ENCODE results near the gene KLRC4. TPM values are rescaled to one million over a fixed set of nuclear protein-coding genes. Genes with fewer than 3 reads are reported as not detected.
A peak's percentile ranks its signal among the peaks of the same experiment; 100 is the strongest.

KLRC4 gene
- total RNA-seq, 1 experiment from 2014 or later: 2.1 TPM

GRCh38 chr12:10366875-10367274 lies 42.7 kb downstream of the KLRC4 start:
- Histone ChIP-seq H2AFZ (ENCODE audit: low read depth, low read length, poor library complexity, severe bottlenecking) (peak overlapping the region; percentile 67), H4K20me1 (ENCODE audit: insufficient read depth) (no peaks in the 10 kb centered on the region), H3K9me2 (ENCODE audit: insufficient read depth) (no peaks in the 10 kb centered on the region), H3K9me3 (ENCODE audit: control insufficient read depth in 1 of 2, insufficient read depth in 1 of 2, low read depth in 1 of 2, low read length in 2 of 2) (peaks cover 0 to 7% of the 10 kb centered on the region in 2 experiments; a peak in 2 of 4 replicates), H3K4me2 (ENCODE audit: low read length) (peak overlapping the region; percentile 90; the same call in 1 of the 2 replicates), H3K79me2 (ENCODE audit: insufficient read depth, low read length) (no peaks in the 10 kb centered on the region), H3K27ac (ENCODE audit: low read depth, low read length) (peak overlapping the region; percentile 89), H3K4me3 (replicated peaks in 1 of 2; ENCODE audit: low read depth in 1 of 2, low read length in 2 of 2) (no peak overlapping the region), H3K4me1 (ENCODE audit: control insufficient read depth in 1 of 2, insufficient read depth in 2 of 2, low read length in 2 of 2) (peaks cover 25 to 48% of the 10 kb centered on the region in 2 experiments; a peak in 3 of 4 replicates), H3K9ac (ENCODE audit: low read length) (no peak overlapping the region), H3K27me3 (ENCODE audit: insufficient read depth, low read length) (no peaks in the 10 kb centered on the region), H3K36me3 (ENCODE audit: control insufficient read depth in 1 of 2, insufficient read depth in 2 of 2, low read length in 2 of 2) (no peaks in the 10 kb centered on the region)
- no TSS peak for BruUV-seq (replicated peaks)
- DNase-seq (ENCODE audit: low read depth, low spot score): no peak
- ChIA-PET POLR2A (no interaction called here), CTCF (interaction anchor here (0.8 to 3.1 kb wide), 9 partner anchors 26 to 404 kb away, joined by 3 to 29 read pairs (median 4); no protein-coding TSS in a partner anchor), RAD21 (ENCODE audit: low non-redundant PET in 1 of 2, low total read pairs in 2 of 2, uncharacterized antibody in 2 of 2, unreplicated experiment in 2 of 2) (interaction anchor here in 1 of 2 experiments (0.5 to 1.2 kb wide), 2 partner anchors 142 to 195 kb away, joined by 4 to 7 read pairs; no protein-coding TSS in a partner anchor)
- ATAC-seq: no peak
- intact Hi-C loops (cut with micrococcal nuclease): no loop called here
- TF ChIP-seq CTCF (IDR thresholded peaks at IDR 0.05 in 2 of 3, conservative IDR thresholded peaks at IDR 0.05 in 1 of 3; ENCODE audit: borderline replicate concordance in 1 of 3, insufficient read depth in 1 of 3, low read depth in 2 of 3, low read length in 2 of 3) (peak; percentile 31 to 46 (median 38); a peak in 4 of 6 replicates), POLR2A (IDR thresholded peaks at IDR 0.05; ENCODE audit: borderline replicate concordance, extremely low read depth, insufficient read depth, insufficient read length) (no peak), ATF3 (IDR thresholded peaks at IDR 0.05) (no peak), POLR2AphosphoS5 (IDR thresholded peaks at IDR 0.05; ENCODE audit: low read depth, low read length) (no peak), EGR1 (IDR thresholded peaks at IDR 0.05; ENCODE audit: low read depth) (no peak), FOSL1 (IDR thresholded peaks at IDR 0.05; ENCODE audit: low read depth) (no peak), EZH2phosphoT487 (IDR thresholded peaks at IDR 0.05; ENCODE audit: borderline replicate concordance) (no peak), REST (IDR thresholded peaks at IDR 0.05; ENCODE audit: low read depth) (no peak), SIN3A (IDR thresholded peaks at IDR 0.05; ENCODE audit: low read depth) (no peak), ELF1 (IDR thresholded peaks at IDR 0.05; ENCODE audit: borderline replicate concordance, low read depth) (0 out of 2 replicates have a peak, but pooled peaks have one; percentile 14), ZNF274 (IDR thresholded peaks at IDR 0.05; ENCODE audit: low read depth, low read length) (no peak), SRF (IDR thresholded peaks at IDR 0.05; ENCODE audit: low read depth) (no peak), ZFX (IDR thresholded peaks at IDR 0.05) (no peak), EZH2 (IDR thresholded peaks at IDR 0.05) (no peak), YY1 (IDR thresholded peaks at IDR 0.05; ENCODE audit: extremely low read depth, insufficient replicate concordance, low read depth, low read length) (no peak), CEBPB (IDR thresholded peaks at IDR 0.05; ENCODE audit: low read depth) (no peak), MAX (IDR thresholded peaks at IDR 0.05) (peak; percentile 39; the same call in 1 of the 2 replicates), JUND (IDR thresholded peaks at IDR 0.05) (no peak), SP1 (IDR thresholded peaks at IDR 0.05; ENCODE audit: low read depth) (peak; percentile 30; the same call in 1 of the 2 replicates), RAD21 (IDR thresholded peaks at IDR 0.05; ENCODE audit: low read depth) (peak; percentile 74)
- TF ChIP-seq, protein P1, sequence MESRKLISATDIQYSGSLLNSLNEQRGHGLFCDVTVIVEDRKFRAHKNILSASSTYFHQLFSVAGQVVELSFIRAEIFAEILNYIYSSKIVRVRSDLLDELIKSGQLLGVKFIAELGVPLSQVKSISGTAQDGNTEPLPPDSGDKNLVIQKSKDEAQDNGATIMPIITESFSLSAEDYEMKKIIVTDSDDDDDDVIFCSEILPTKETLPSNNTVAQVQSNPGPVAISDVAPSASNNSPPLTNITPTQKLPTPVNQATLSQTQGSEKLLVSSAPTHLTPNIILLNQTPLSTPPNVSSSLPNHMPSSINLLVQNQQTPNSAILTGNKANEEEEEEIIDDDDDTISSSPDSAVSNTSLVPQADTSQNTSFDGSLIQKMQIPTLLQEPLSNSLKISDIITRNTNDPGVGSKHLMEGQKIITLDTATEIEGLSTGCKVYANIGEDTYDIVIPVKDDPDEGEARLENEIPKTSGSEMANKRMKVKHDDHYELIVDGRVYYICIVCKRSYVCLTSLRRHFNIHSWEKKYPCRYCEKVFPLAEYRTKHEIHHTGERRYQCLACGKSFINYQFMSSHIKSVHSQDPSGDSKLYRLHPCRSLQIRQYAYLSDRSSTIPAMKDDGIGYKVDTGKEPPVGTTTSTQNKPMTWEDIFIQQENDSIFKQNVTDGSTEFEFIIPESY (IDR thresholded peaks at IDR 0.05; ENCODE audit: extremely low read depth, insufficient replicate concordance, low read length): no peak

All from HCT116 (cell line).